Lower lobe of right lung (tissue), 2 donors: ENCODE measurements around the gene TMED8. TPM values are rescaled to one million over a fixed set of nuclear protein-coding genes. Genes with fewer than 3 reads are reported as not detected.

Source experiments
- ATAC-seq, 2 donors: fragments of 200-7000 bp; cut with Tn5 transposase; one replicate each; pipeline ENCODE4 v1.9.1; 2020 to 2022; ENCODE audit warnings: mild to moderate bottlenecking in 2 of 2, moderate library complexity in 2 of 2
- DNase-seq: peaks from one replicate; pipeline ENCODE4 v3.0.0-alpha.2; 2020
- H3K27ac ChIP-seq: fragments of 200-600 bp; one replicate; pipeline ENCODE4 v1.8.0; 2022
- H3K27me3 ChIP-seq: fragments of 200-600 bp; one replicate; pipeline ENCODE4 v1.8.0; 2022; ENCODE audit warnings: low read depth
- H3K36me3 ChIP-seq: fragments of 200-600 bp; one replicate; pipeline ENCODE4 v1.8.0; 2022; ENCODE audit warnings: mild to moderate bottlenecking
- H3K4me1 ChIP-seq: fragments of 200-600 bp; one replicate; pipeline ENCODE4 v1.8.0; 2022
- H3K4me3 ChIP-seq: fragments of 200-600 bp; one replicate; pipeline ENCODE4 v1.8.0; 2022; ENCODE audit warnings: mild to moderate bottlenecking
- H3K9me3 ChIP-seq: fragments of 200-600 bp; one replicate; pipeline ENCODE4 v1.8.0; 2022
- intact Hi-C: fragments of 100-400 bp; cut with DNase I; formaldehyde crosslinking; loops from one replicate; pipeline ENCODE4 v1.11.0; 2022
- total RNA-seq: library from RNA; stranded (reverse); fragmentation: NEBNext Ultra II Directional; extraction: Animal tissue kit (Norgen Biotek cat#: 25700); gene quantifications from one replicate; pipeline ENCODE4 v1.2.1, GENCODE V29; 2021
- TF ChIP-seq, protein P1 (sequence below): fragments of 200-600 bp; IDR thresholded peaks from one replicate; pipeline ENCODE4 v1.8.0; 2022; ENCODE audit warnings: antibody characterized with exemption, mild to moderate bottlenecking
- donor health status: DM: no; HTN: yes; CAD: no; lungs with severe emphysema.

TMED8 gene
- total RNA-seq, 1 donor from 2014 or later = 12.1 TPM

DNA sequence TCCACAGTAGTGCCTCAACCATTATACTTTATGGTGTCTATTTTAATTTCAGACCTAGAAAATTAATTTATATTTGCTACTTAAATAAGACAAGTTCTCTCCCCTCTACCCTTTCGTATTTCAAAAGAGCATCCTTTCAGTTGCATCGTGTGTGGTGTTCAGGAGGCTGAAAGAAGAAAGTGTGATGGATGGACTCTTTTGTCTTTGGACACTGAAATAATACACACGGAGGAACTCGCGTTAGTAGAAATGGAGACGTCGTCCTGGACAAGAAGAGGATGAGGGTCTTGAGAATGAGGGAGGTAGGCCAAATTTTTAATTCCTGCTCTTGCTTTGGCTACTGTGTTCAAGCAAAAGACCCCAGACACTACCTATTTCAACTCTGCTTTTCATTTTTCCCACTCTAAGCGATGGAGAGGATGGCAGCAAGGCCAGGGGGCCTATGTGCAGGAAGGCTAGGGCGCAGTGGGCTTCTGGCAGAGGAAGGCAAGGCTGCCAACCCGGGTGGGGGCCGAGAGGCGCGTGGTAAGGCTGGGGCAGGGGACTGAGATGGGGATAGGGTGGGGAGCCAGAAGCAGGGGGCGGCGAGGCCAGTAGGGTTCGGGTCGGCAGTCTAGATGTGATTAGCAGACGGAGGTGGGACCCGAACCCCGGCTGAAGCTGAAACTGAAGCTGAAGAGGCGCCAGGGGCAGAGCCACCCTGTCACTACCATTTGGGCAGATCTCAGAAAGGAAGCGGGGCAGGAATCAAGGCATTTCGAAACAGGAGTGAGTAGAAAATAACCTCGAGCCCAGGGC, 722 bp downstream of the TMED8 start:
- Histone ChIP-seq H3K27me3 (no peaks in the 10 kb centered on the region), H3K4me1 (peaks cover 16% of the 10 kb centered on the region), H3K9me3 (no peaks in the 10 kb centered on the region), H3K4me3 (peak overlapping the region; percentile 94), H3K36me3 (no peaks in the 10 kb centered on the region), H3K27ac (peak overlapping the region; percentile 88)
- intact Hi-C loops = no loop called here
- ATAC-seq = peak; percentile 27 to 38
- TF ChIP-seq, protein P1, sequence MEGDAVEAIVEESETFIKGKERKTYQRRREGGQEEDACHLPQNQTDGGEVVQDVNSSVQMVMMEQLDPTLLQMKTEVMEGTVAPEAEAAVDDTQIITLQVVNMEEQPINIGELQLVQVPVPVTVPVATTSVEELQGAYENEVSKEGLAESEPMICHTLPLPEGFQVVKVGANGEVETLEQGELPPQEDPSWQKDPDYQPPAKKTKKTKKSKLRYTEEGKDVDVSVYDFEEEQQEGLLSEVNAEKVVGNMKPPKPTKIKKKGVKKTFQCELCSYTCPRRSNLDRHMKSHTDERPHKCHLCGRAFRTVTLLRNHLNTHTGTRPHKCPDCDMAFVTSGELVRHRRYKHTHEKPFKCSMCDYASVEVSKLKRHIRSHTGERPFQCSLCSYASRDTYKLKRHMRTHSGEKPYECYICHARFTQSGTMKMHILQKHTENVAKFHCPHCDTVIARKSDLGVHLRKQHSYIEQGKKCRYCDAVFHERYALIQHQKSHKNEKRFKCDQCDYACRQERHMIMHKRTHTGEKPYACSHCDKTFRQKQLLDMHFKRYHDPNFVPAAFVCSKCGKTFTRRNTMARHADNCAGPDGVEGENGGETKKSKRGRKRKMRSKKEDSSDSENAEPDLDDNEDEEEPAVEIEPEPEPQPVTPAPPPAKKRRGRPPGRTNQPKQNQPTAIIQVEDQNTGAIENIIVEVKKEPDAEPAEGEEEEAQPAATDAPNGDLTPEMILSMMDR = no peak
- peak; percentile 52 for DNase-seq

DNA sequence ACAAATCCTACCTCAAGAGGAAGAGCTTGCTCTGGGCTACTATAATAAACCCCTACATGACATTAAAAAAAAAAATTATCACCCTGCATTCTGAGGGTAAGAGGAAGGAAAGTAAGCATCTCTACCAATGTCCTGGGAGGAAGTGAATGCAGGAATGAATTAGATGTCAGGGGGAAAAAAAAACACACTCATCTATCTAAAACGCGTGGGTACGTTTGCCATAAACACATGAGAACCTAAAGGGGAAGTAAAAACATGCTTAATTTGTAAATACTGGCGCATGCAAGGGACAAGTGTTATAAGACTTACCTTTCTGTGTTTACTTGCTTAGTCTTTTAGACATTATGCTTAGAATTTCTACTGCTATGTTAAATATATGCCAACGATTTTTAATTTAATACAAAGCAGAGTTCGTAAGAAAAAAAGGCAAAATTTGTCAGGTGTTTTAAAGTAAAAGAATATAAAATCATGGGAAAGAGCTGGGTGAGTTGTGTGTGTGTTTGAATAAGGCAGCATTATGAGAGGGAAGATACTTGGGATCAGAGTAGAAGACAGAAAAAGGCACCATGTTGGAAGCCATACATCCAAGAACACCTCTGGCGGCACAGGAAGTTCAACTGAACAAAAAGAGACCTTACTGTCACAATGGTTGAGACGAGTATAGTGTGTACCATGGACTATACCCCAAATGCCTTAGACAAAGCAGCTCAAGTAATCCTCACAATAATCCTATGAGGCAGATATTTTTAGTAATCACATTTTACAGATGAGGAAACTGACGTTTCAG, 1.5 kb downstream of the TMED8 start:
- no peak for ATAC-seq
- H3K4me3 ChIP-seq = peak overlapping the region; percentile 94
- H3K36me3 ChIP-seq = no peaks in the 10 kb centered on the region
- peaks cover 16% of the 10 kb centered on the region for H3K4me1 ChIP-seq
- H3K9me3 ChIP-seq = no peaks in the 10 kb centered on the region
- intact Hi-C loops = no loop called here
- no peak overlapping the region for H3K27ac ChIP-seq
- no peaks in the 10 kb centered on the region for H3K27me3 ChIP-seq
- no peak for DNase-seq
- TF ChIP-seq, protein P1 = no peak

DNA sequence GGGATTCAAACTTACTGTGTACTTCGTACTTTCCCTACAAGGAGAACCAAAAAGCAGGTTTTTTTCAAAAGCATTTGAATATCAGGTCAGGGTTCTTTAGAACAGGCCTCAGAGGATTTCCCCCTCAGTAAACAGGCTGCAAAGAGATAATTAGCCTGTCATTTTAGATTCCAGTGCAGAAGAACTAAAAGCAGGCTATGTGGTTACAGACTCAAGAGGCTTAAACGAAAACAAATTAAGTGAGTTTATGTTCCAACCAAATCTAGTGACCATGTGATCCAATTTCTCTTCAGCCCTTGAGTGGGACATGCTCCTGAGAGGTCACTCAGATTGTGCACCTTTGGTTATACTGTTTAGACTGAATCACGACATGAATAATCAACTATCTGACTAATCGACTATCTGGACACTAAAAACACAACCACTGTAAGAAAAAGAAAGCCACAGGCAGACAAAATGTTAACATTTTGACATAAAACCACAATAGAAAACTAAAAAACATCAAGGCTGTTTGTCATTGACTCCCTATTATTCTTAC, 4.5 kb downstream of the TMED8 start:
- H3K27me3 ChIP-seq = no peaks in the 10 kb centered on the region
- intact Hi-C loops = no loop called here
- H3K4me1 ChIP-seq = peaks cover 12% of the 10 kb centered on the region
- H3K4me3 ChIP-seq = no peak overlapping the region
- H3K27ac ChIP-seq = no peak overlapping the region
- no peaks in the 10 kb centered on the region for H3K36me3 ChIP-seq
- no peaks in the 10 kb centered on the region for H3K9me3 ChIP-seq
- TF ChIP-seq, protein P1 = no peak
- DNase-seq (no peak), ATAC-seq (no peak)

DNA sequence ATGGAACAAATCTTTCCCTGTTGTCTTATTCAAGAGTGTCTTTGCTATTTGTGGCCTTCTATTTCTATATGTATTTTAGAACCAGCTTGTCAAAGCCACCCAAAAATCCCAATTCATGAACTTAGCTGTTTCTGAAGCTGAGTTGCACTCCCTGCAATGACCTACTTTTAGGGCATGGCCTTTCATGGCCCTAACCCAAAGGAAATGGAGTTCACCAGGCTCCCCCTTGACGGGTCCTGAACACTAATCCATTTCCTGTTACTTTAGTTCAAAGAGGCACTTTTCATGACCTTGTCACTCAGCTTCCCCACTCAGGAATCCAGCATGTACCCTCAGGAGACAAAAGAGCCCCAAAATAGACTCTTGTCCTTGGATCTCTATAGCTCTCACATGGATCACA, 7.6 kb downstream of the TMED8 start:
- intact Hi-C loops = no loop called here
- no peaks in the 10 kb centered on the region for H3K27me3 ChIP-seq
- TF ChIP-seq, protein P1 = no peak
- no peaks in the 10 kb centered on the region for H3K4me1 ChIP-seq
- no peaks in the 10 kb centered on the region for H3K36me3 ChIP-seq
- ATAC-seq (no peak), DNase-seq (no peak)
- no peak overlapping the region for H3K4me3 ChIP-seq
- H3K27ac ChIP-seq = no peak overlapping the region
- no peaks in the 10 kb centered on the region for H3K9me3 ChIP-seq

DNA sequence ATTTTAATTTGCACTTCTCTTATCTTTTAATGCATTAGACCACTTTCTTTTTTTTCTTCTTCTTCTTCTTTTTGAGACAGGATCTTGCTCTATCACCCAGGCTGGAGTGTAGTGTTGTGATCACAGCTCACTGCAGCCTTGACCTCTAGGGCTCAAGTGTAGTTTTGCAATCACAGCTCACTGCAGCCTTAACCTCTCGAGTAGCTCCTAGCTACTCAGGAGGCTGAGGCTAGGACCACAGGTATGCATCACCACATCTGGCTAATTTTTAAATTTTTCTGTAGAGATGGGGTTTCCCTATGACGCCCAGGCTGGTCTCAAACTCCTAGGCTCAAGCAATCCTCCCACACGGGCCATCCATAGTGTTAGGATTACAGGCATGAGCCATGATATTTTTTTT, 12.7 kb downstream of the TMED8 start:
- Histone ChIP-seq H3K27me3 (no peaks in the 10 kb centered on the region), H3K4me3 (no peak overlapping the region), H3K9me3 (no peaks in the 10 kb centered on the region), H3K27ac (no peak overlapping the region), H3K36me3 (no peaks in the 10 kb centered on the region), H3K4me1 (no peaks in the 10 kb centered on the region)
- intact Hi-C loops = no loop called here
- ATAC-seq = no peak
- TF ChIP-seq, protein P1 = no peak
- DNase-seq = no peak
